Activated naive CD4-positive, alpha-beta T cell treated with anti-CD3 and anti-CD28 coated beads for 36 hours (primary cell): ENCODE measurements around the gene SEC23A. TPM values are rescaled to one million over a fixed set of nuclear protein-coding genes. Genes with fewer than 3 reads are reported as not detected.
A peak's percentile ranks its signal among the peaks of the same experiment; 100 is the strongest.
"Not testable (repeated sequence)": the region's sequence is repeated elsewhere in the genome, so short reads cannot be mapped to it uniquely, and the experiment has no call there.

Experiments used
- CTCF ChIA-PET: fragments of 350-600 bp; sonication (Branson Sonifier 250); formaldehyde crosslinking; loops from one replicate; lab custom pipeline; 2021; ENCODE audit warnings: antibody characterized with exemption; lab: Charles Lee
- DNase-seq: peaks from one replicate; pipeline ENCODE4 v3.0.0-alpha.2; 2020
- H3K27ac Mint-ChIP-seq: one replicate; pipeline ENCODE4 v1.8.0; 2021; ENCODE audit warnings: mild to moderate bottlenecking, mixed read lengths
- H3K27me3 Mint-ChIP-seq: one replicate; pipeline ENCODE4 v1.8.0; 2021; ENCODE audit warnings: low read depth, mixed read lengths
- H3K36me3 Mint-ChIP-seq: one replicate; pipeline ENCODE4 v1.8.0; 2021; ENCODE audit warnings: low read depth, mixed read lengths
- H3K4me1 Mint-ChIP-seq: one replicate; pipeline ENCODE4 v1.8.0; 2021; ENCODE audit warnings: low read depth, mixed read lengths
- H3K4me3 Mint-ChIP-seq: one replicate; pipeline ENCODE4 v1.8.0; 2021; ENCODE audit warnings: mild to moderate bottlenecking, moderate library complexity, mixed read lengths
- H3K9me3 Mint-ChIP-seq: one replicate; pipeline ENCODE4 v1.8.0; 2021; ENCODE audit warnings: mixed read lengths
- intact Hi-C: fragments of 100-400 bp; cut with micrococcal nuclease; formaldehyde crosslinking; loops from one replicate; pipeline ENCODE4 v1.15.1; 2023
- total RNA-seq, 2 experiments: library from RNA; stranded (reverse); gene quantifications; one replicate each; pipeline ENCODE4 v1.2.3, GENCODE V29; 2021

SEC23A gene
- total RNA-seq, 2 experiments from 2014 or later: 40.2 to 48.0 TPM

- Mint-ChIP-seq H3K4me1 (peaks cover 13% of the 10 kb centered on the region), H3K4me3 (no peak overlapping the region), H3K27me3 (no peaks in the 10 kb centered on the region), H3K27ac (no peak overlapping the region), H3K9me3 (no peaks in the 10 kb centered on the region), H3K36me3 (peaks cover 3% of the 10 kb centered on the region)
- intact Hi-C loops: no loop called here
- no peak for DNase-seq
- CTCF ChIA-PET: interaction anchor here (0.6 to 1.0 kb wide), 3 partner anchors 104 to 316 kb away, joined by 3 to 5 read pairs (median 3); no protein-coding TSS in a partner anchor
These were observed 7.1 kb upstream of the SEC23A start for GRCh38 chr14:39109893-39110715.

- CTCF ChIA-PET: interaction anchor here (1.1 kb wide), 1 partner anchor 318 kb away, joined by 5 read pairs; no protein-coding TSS in a partner anchor
- Mint-ChIP-seq H3K36me3 (no peaks in the 10 kb centered on the region), H3K9me3 (no peaks in the 10 kb centered on the region), H3K4me3 (no peak overlapping the region), H3K27me3 (no peaks in the 10 kb centered on the region), H3K27ac (no peak overlapping the region), H3K4me1 (peaks cover 17% of the 10 kb centered on the region)
- intact Hi-C loops: no loop called here
- DNase-seq: no peak
These were observed 5.8 kb upstream of the SEC23A start for GRCh38 chr14:39108791-39109190.

GRCh38 chr14:39107591-39107996 lies 4.6 kb upstream of the SEC23A start:
- Mint-ChIP-seq H3K9me3 (no peaks in the 10 kb centered on the region), H3K4me3 (no peak overlapping the region), H3K36me3 (peaks cover 1% of the 10 kb centered on the region), H3K4me1 (peaks cover 18% of the 10 kb centered on the region), H3K27ac (no peak overlapping the region), H3K27me3 (no peaks in the 10 kb centered on the region)
- no peak for DNase-seq
- CTCF ChIA-PET: interaction anchor here (1.0 kb wide), 1 partner anchor 319 kb away, joined by 6 read pairs; no protein-coding TSS in a partner anchor
- intact Hi-C loops: loop anchor here (1.0 kb wide), 5 partner anchors 122 to 362 kb away; partner anchors contain the start of gene FBXO33

GRCh38 chr14:39104078-39104801 lies 1.2 kb upstream of the SEC23A start:
- not testable (repeated sequence) for H3K9me3 Mint-ChIP-seq, DNase-seq, H3K36me3 Mint-ChIP-seq, H3K27me3 Mint-ChIP-seq
- intact Hi-C loops: loop anchor here (5.0 kb wide), 1 partner anchor 278 kb away; no protein-coding TSS in a partner anchor
- Mint-ChIP-seq H3K27ac (peak overlapping the region; percentile 96), H3K4me3 (peak overlapping the region; percentile 87), H3K4me1 (peaks cover 41% of the 10 kb centered on the region)
- CTCF ChIA-PET: interaction anchor here (1.4 to 2.1 kb wide), 2 partner anchors 127 to 322 kb away, joined by 4 to 9 read pairs; no protein-coding TSS in a partner anchor

GRCh38 chr14:39102265-39102968 lies 618 bp downstream of the SEC23A start:
- CTCF ChIA-PET: interaction anchor here (0.6 to 2.1 kb wide), 4 partner anchors 127 to 324 kb away, joined by 3 to 9 read pairs (median 4); no protein-coding TSS in a partner anchor
- Mint-ChIP-seq H3K4me3 (peak overlapping the region; percentile 87), H3K27ac (peak overlapping the region; percentile 84), H3K27me3 (no peaks in the 10 kb centered on the region), H3K4me1 (peaks cover 46% of the 10 kb centered on the region), H3K36me3 (peaks cover 8% of the 10 kb centered on the region), H3K9me3 (no peaks in the 10 kb centered on the region)
- intact Hi-C loops: loop anchor here (2.0 to 5.0 kb wide), 2 partner anchors 164 to 280 kb away; no protein-coding TSS in a partner anchor
- DNase-seq: no peak

- CTCF ChIA-PET: interaction anchor here (0.6 kb wide), 1 partner anchor 103 kb away, joined by 3 read pairs; no protein-coding TSS in a partner anchor
- Mint-ChIP-seq H3K4me1 (peaks cover 52% of the 10 kb centered on the region), H3K4me3 (no peak overlapping the region), H3K27me3 (no peaks in the 10 kb centered on the region), H3K9me3 (no peaks in the 10 kb centered on the region), H3K27ac (peak overlapping the region; percentile 5), H3K36me3 (peaks cover 11% of the 10 kb centered on the region)
- intact Hi-C loops: loop anchor here (5.0 kb wide), 2 partner anchors 283 to 1032 kb away; no protein-coding TSS in a partner anchor
- no peak for DNase-seq
These were observed 3.3 kb downstream of the SEC23A start for GRCh38 chr14:39099748-39100147.

GRCh38 chr14:39099215-39099614 lies 3.8 kb downstream of the SEC23A start:
- not testable (repeated sequence) for H3K27ac Mint-ChIP-seq, H3K27me3 Mint-ChIP-seq, H3K4me3 Mint-ChIP-seq, H3K9me3 Mint-ChIP-seq, DNase-seq
- intact Hi-C loops: loop anchor here (5.0 kb wide), 1 partner anchor 1032 kb away; no protein-coding TSS in a partner anchor
- H3K4me1 Mint-ChIP-seq: peaks cover 53% of the 10 kb centered on the region
- CTCF ChIA-PET: interaction anchor here (0.6 kb wide), 1 partner anchor 103 kb away, joined by 3 read pairs; no protein-coding TSS in a partner anchor
- H3K36me3 Mint-ChIP-seq: peaks cover 15% of the 10 kb centered on the region

GRCh38 chr14:39097159-39097558 lies 5.9 kb downstream of the SEC23A start:
- intact Hi-C loops: loop anchor here (2.0 to 5.0 kb wide), 2 partner anchors 18 to 1030 kb away; partner anchors contain the start of gene GEMIN2
- H3K27ac Mint-ChIP-seq: peak overlapping the region; percentile 82
- CTCF ChIA-PET: interaction anchor here (1.0 to 1.2 kb wide), 2 partner anchors 73 to 331 kb away, joined by 3 read pairs; no protein-coding TSS in a partner anchor
- H3K4me3 Mint-ChIP-seq: no peak overlapping the region
- peaks cover 46% of the 10 kb centered on the region for H3K4me1 Mint-ChIP-seq
- H3K27me3 Mint-ChIP-seq: no peaks in the 10 kb centered on the region
- no peaks in the 10 kb centered on the region for H3K9me3 Mint-ChIP-seq
- DNase-seq: peak; percentile 63
- peaks cover 17% of the 10 kb centered on the region for H3K36me3 Mint-ChIP-seq

GRCh38 chr14:39094515-39094914 lies 8.5 kb downstream of the SEC23A start:
- H3K9me3 Mint-ChIP-seq: no peaks in the 10 kb centered on the region
- DNase-seq: no peak
- H3K4me3 Mint-ChIP-seq: no peak overlapping the region
- intact Hi-C loops: no loop called here
- CTCF ChIA-PET: no interaction called here
- peaks cover 48% of the 10 kb centered on the region for H3K4me1 Mint-ChIP-seq
- no peaks in the 10 kb centered on the region for H3K27me3 Mint-ChIP-seq
- H3K27ac Mint-ChIP-seq: no peak overlapping the region
- H3K36me3 Mint-ChIP-seq: peaks cover 31% of the 10 kb centered on the region

GRCh38 chr14:39091716-39092115 lies 11.3 kb downstream of the SEC23A start:
- Mint-ChIP-seq H3K27ac (peak overlapping the region; percentile 21), H3K27me3 (no peaks in the 10 kb centered on the region), H3K4me3 (no peak overlapping the region), H3K36me3 (peaks cover 40% of the 10 kb centered on the region), H3K9me3 (no peaks in the 10 kb centered on the region), H3K4me1 (peaks cover 36% of the 10 kb centered on the region)
- CTCF ChIA-PET: no interaction called here
- no peak for DNase-seq
- intact Hi-C loops: no loop called here

GRCh38 chr14:39090548-39091111 lies 12.4 kb downstream of the SEC23A start:
- intact Hi-C loops: no loop called here
- H3K27ac Mint-ChIP-seq: no peak overlapping the region
- H3K27me3 Mint-ChIP-seq: no peaks in the 10 kb centered on the region
- H3K9me3 Mint-ChIP-seq: no peaks in the 10 kb centered on the region
- no peak for DNase-seq
- CTCF ChIA-PET: interaction anchor here (0.6 kb wide), 2 partner anchors 35 to 282 kb away, joined by 3 read pairs; no protein-coding TSS in a partner anchor
- H3K36me3 Mint-ChIP-seq: peaks cover 42% of the 10 kb centered on the region
- H3K4me1 Mint-ChIP-seq: peaks cover 36% of the 10 kb centered on the region
- no peak overlapping the region for H3K4me3 Mint-ChIP-seq
